CD4-positive, alpha-beta T cell treated with Interleukin-10 for 1 hour (primary cell): ENCODE measurements around the gene DNAAF3.

Experiments
- DNase-seq: peaks from one replicate; pipeline ENCODE4 v3.0.0-alpha.2; 2020

Gene DNAAF3

GRCh38 chr19:55115446-55116065 is 50.9 kb downstream of the DNAAF3 start:
- no peak for DNase-seq

DNA sequence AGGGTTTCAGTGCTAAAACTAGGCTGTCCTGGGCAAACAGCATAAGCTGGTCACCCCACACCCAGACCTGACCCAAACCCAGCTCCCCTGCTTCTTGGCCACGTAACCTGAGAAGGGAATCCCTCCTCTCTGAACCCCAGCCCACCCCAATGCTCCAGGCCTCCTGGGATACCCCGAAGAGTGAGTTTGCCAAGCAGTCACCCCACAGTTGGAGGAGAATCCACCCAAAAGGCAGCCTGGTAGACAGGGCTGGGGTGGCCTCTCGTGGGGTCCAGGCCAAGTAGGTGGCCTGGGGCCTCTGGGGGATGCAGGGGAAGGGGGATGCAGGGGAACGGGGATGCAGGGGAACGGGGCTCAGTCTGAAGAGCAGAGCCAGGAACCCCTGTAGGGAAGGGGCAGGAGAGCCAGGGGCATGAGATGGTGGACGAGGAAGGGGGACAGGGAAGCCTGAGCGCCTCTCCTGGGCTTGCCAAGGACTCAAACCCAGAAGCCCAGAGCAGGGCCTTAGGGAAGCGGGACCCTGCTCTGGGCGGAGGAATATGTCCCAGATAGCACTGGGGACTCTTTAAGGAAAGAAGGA is 51.8 kb downstream of the DNAAF3 start:
- no peak for DNase-seq

- DNase-seq: no peak
Observed at GRCh38 chr19:55113570-55114039, 52.8 kb downstream of the DNAAF3 start.

- DNase-seq: no peak
Observed at GRCh38 chr19:55112777-55113569, 53.4 kb downstream of the DNAAF3 start.

- DNase-seq: no peak
Observed at GRCh38 chr19:55112246-55112776, 54.1 kb downstream of the DNAAF3 start.

DNA sequence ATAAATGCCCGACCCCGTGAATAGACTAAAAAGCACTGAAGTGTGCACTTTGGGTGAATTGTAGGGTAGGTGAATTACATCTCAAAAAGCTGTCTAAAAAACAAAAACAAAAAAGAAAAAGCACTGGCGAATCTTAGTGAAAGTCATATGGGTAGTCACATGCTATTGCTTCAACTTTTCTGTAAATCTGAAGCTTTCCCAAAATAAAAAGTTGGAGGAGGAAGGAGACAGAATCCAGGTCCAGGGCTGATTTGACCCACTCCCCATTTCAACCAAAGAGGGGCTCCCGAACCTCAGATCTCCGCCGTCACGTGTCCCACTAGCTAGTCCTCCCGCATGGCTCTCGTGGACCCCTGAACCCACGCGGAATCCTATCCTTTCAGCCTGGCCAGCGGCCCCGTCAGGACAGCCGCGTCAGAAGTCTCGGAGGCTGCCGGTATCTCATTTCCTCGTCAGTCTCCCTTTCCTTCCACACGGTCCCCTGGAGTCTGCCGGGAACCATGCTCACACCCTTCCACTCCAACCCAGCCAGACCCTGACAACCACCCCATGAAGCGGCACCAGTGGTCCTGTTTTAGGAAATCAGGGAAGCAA is 55.1 kb downstream of the DNAAF3 start:
- DNase-seq: no peak

DNA sequence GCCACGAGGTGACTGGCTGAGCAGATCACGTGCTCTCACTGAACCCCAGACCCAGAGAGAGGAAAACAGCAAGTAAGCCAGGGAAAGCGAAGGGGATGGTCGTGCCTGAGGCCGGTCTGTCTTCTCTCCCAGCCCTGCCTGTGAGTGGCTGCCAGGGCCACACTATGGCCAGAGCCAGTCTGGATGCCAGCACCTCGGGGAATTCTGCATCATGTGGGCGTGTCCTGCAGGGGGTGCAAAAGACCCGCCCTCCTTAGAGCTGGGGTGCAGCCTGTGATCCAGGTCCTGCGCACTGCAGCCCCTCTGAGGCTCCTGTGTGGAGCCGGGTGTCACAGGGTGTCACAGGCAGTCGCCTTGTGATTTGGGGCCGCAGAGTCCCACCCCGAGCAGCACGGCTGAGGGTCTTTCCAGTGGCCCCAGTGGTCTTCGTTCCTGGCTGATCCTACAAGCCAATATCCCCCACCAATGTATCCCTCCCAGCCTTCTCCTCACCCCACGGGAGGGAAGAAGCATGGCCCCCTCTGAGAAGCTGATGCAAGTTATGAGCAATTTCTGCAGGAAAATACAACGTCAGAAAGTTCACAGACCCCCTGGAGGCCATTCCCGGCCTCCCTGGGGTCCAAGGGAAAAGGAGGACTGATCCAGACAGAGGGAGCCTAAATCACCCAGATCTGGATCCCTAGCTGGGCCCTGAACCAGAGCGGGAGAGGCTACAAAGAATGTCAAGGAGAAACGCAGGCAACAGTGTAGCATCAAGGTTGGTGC is 56.7 kb downstream of the DNAAF3 start:
- no peak for DNase-seq
